ENCODE measurements around the gene GALNT18.
A peak's percentile ranks its signal among the peaks of the same experiment; 100 is the strongest.

GALNT18 gene

GRCh38 chr11:11493698-11494097, 128.1 kb downstream of the GALNT18 start:
- no peak for DNase-seq

GRCh38 chr11:11491589-11491988, 130.2 kb downstream of the GALNT18 start:
- no peak for DNase-seq

- no peak for DNase-seq
These were observed 130.8 kb downstream of the GALNT18 start for GRCh38 chr11:11491014-11491413.

- no peak for DNase-seq
These were observed 135.4 kb downstream of the GALNT18 start for GRCh38 chr11:11486423-11486822.

GRCh38 chr11:11486002-11486401, 135.8 kb downstream of the GALNT18 start:
- no peak for DNase-seq

- DNase-seq = no peak
These were observed 138.2 kb downstream of the GALNT18 start for GRCh38 chr11:11483627-11484026.

- no peak for DNase-seq
These were observed 139.1 kb downstream of the GALNT18 start for GRCh38 chr11:11482730-11483129.

- DNase-seq = no peak
These were observed 140.4 kb downstream of the GALNT18 start for GRCh38 chr11:11481371-11481770.

- no peak for DNase-seq
These were observed 140.8 kb downstream of the GALNT18 start for GRCh38 chr11:11480971-11481370.

GRCh38 chr11:11478687-11479086, 143.1 kb downstream of the GALNT18 start:
- DNase-seq = no peak

- no peak for DNase-seq
These were observed 143.9 kb downstream of the GALNT18 start for GRCh38 chr11:11477695-11478420.

- DNase-seq = no peak
These were observed 144.7 kb downstream of the GALNT18 start for GRCh38 chr11:11476971-11477645.

- DNase-seq = no peak
These were observed 145.3 kb downstream of the GALNT18 start for GRCh38 chr11:11476499-11476898.

- DNase-seq = no peak
These were observed 149.7 kb downstream of the GALNT18 start for GRCh38 chr11:11472106-11472505.

- DNase-seq = no peak
These were observed 150.6 kb downstream of the GALNT18 start for GRCh38 chr11:11471201-11471600.

GRCh38 chr11:11468954-11469353, 152.9 kb downstream of the GALNT18 start:
- no peak for DNase-seq

- DNase-seq = no peak
These were observed 154.5 kb downstream of the GALNT18 start for GRCh38 chr11:11467312-11467711.

GRCh38 chr11:11464555-11464954, 157.2 kb downstream of the GALNT18 start:
- no peak for DNase-seq

- peak; percentile 58 for DNase-seq
These were observed 158.4 kb downstream of the GALNT18 start for GRCh38 chr11:11463405-11463804.

- DNase-seq = peak; percentile 57
These were observed 160.3 kb downstream of the GALNT18 start for GRCh38 chr11:11461473-11461872.

GRCh38 chr11:11459578-11459977, 162.2 kb downstream of the GALNT18 start:
- no peak for DNase-seq

GRCh38 chr11:11458485-11458884, 163.3 kb downstream of the GALNT18 start:
- DNase-seq = no peak

GRCh38 chr11:11458001-11458400, 163.8 kb downstream of the GALNT18 start:
- no peak for DNase-seq

- no peak for DNase-seq
These were observed 164.9 kb downstream of the GALNT18 start for GRCh38 chr11:11456866-11457265.
